Nephron (organoid): Measurements from ENCODE around the gene PTPRT.

Source experiments
- H3K27ac Mint-ChIP-seq, 3 experiments: 2 replicates each; pipeline ENCODE4 v1.8.0; 2020; ENCODE audit warnings: mixed read lengths in 3 of 3, mild to moderate bottlenecking in 2 of 3, moderate library complexity in 1 of 3
- H3K27me3 Mint-ChIP-seq: 2 replicates; pipeline ENCODE4 v1.8.0; 2021; ENCODE audit warnings: low read depth, mild to moderate bottlenecking, moderate library complexity, mixed read lengths
- H3K36me3 Mint-ChIP-seq: 2 replicates; pipeline ENCODE4 v1.8.0; 2020; ENCODE audit warnings: low read depth, mixed read lengths
- H3K4me1 Mint-ChIP-seq: 2 replicates; pipeline ENCODE4 v1.8.0; 2020; ENCODE audit warnings: mixed read lengths
- H3K4me3 Mint-ChIP-seq, 3 experiments: 2 replicates each; pipeline ENCODE4 v1.8.0; 2020; ENCODE audit warnings: mild to moderate bottlenecking in 3 of 3, mixed read lengths in 3 of 3, moderate library complexity in 2 of 3
- H3K9me3 Mint-ChIP-seq: 2 replicates; pipeline ENCODE4 v1.8.0; 2020; ENCODE audit warnings: mixed read lengths
- CTCF ChIP-seq, 3 experiments: fragments of 200-600 bp; sonication (generic); IDR thresholded peaks; one replicate each; pipeline ENCODE4 v1.5.0; 2021; ENCODE audit warnings: antibody characterized with exemption in 3 of 3; ENCODE audit not compliant: unreplicated experiment in 3 of 3

The PTPRT gene

DNA sequence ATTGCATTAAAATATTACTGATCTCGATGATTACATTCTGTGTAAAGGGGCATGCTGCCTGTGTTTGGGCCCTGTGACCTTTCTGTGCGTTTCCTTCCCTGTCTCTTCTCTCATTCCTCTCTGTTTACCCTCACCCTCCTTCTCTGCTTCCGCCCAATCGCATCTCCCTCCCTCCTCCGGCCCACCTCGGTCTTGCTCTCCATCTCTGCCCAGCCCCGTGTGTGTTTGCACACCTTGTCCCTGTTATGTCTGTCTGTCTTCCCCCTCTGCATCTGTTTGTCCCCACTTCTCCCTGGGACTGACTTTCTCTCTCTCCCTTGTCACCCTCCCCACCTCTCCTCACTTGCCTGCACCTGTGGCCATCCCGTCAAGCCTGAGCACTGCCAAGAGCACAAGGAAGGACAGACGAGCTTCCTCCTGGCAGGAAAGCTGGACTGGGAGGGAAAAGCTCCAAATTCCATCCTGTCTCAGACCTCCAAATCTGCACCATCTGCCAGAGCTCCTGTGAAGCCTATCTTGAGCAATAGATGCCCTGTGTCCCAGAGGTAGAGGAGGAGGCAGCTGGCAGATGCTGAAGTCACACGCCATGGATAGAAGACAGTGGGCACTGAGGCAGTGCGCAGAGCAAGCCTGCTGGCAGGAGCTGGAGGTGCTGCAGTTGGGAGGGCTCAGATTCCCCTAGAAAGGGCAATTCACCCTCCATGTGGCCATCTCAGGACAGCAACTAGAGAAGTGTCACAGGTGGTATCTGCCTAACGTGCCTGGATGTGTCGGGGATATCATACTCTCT, 172.3 kb downstream of the PTPRT start:
- Mint-ChIP-seq H3K4me3 (no peak overlapping the region), H3K27me3 (peaks cover 15% of the 10 kb centered on the region), H3K9me3 (no peaks in the 10 kb centered on the region), H3K4me1 (peaks cover 2% of the 10 kb centered on the region), H3K36me3 (no peaks in the 10 kb centered on the region), H3K27ac (no peak overlapping the region)
- TF ChIP-seq CTCF (IDR thresholded peaks at IDR 0.05; ENCODE audit: unreplicated experiment in 3 of 3): no peak

- peaks cover 15% of the 10 kb centered on the region for H3K27me3 Mint-ChIP-seq
- no peaks in the 10 kb centered on the region for H3K36me3 Mint-ChIP-seq
- H3K4me3 Mint-ChIP-seq: no peak overlapping the region
- H3K4me1 Mint-ChIP-seq: no peaks in the 10 kb centered on the region
- H3K27ac Mint-ChIP-seq: no peak overlapping the region
- TF ChIP-seq CTCF (IDR thresholded peaks at IDR 0.05; ENCODE audit: unreplicated experiment in 3 of 3): no peak
- H3K9me3 Mint-ChIP-seq: no peaks in the 10 kb centered on the region
Measured at GRCh38 chr20:43016257-43016656, 173.4 kb downstream of the PTPRT start.

DNA sequence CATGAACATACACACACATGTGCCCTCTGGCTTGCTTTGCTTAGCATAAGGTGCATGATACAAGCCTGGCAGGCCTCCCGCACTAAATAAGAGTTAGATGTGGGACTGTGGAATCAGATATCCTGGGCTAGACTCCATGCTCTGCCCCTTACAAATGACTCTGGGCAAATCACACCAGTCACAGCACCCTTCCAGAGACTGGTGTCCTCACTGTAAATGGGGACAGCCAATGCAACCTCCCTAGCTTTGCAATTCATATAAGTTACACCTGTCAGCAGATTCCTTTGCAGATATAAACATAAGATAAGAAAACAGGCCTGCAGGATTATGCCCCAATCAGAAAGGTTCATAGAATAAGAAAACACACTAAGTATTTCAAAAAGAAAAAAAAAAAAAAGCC, 174.1 kb downstream of the PTPRT start:
- no peak for TF ChIP-seq CTCF (IDR thresholded peaks at IDR 0.05; ENCODE audit: unreplicated experiment in 3 of 3)
- Mint-ChIP-seq H3K9me3 (no peaks in the 10 kb centered on the region), H3K36me3 (no peaks in the 10 kb centered on the region), H3K4me3 (no peak overlapping the region), H3K4me1 (no peaks in the 10 kb centered on the region), H3K27ac (no peak overlapping the region), H3K27me3 (peaks cover 15% of the 10 kb centered on the region)

- H3K36me3 Mint-ChIP-seq: no peaks in the 10 kb centered on the region
- H3K27ac Mint-ChIP-seq: no peak overlapping the region
- no peak for TF ChIP-seq CTCF (IDR thresholded peaks at IDR 0.05; ENCODE audit: unreplicated experiment in 3 of 3)
- no peaks in the 10 kb centered on the region for H3K4me1 Mint-ChIP-seq
- no peak overlapping the region for H3K4me3 Mint-ChIP-seq
- peaks cover 22% of the 10 kb centered on the region for H3K27me3 Mint-ChIP-seq
- H3K9me3 Mint-ChIP-seq: no peaks in the 10 kb centered on the region
Measured at GRCh38 chr20:43014206-43014605, 175.5 kb downstream of the PTPRT start.

GRCh38 chr20:43011491-43011890, 178.2 kb downstream of the PTPRT start:
- Mint-ChIP-seq H3K4me1 (no peaks in the 10 kb centered on the region), H3K36me3 (no peaks in the 10 kb centered on the region), H3K27me3 (peaks cover 13% of the 10 kb centered on the region), H3K27ac (no peak overlapping the region), H3K9me3 (no peaks in the 10 kb centered on the region), H3K4me3 (no peak overlapping the region)
- TF ChIP-seq CTCF (IDR thresholded peaks at IDR 0.05; ENCODE audit: unreplicated experiment in 3 of 3): no peak

- Mint-ChIP-seq H3K27me3 (peaks cover 18% of the 10 kb centered on the region), H3K4me3 (no peak overlapping the region), H3K4me1 (no peaks in the 10 kb centered on the region), H3K9me3 (no peaks in the 10 kb centered on the region), H3K27ac (no peak overlapping the region), H3K36me3 (no peaks in the 10 kb centered on the region)
- no peak for TF ChIP-seq CTCF (IDR thresholded peaks at IDR 0.05; ENCODE audit: unreplicated experiment in 3 of 3)
Measured at GRCh38 chr20:43009532-43009931, 180.2 kb downstream of the PTPRT start.
